Astrocyte (in vitro differentiated cells and primary cell): ENCODE data around the gene ANKS6. TPM values are rescaled to one million over a fixed set of nuclear protein-coding genes. Genes with fewer than 3 reads are reported as not detected.

ENCODE experiments used
- DNase-seq: peaks from one replicate; pipeline ENCODE4 v3.0.0-alpha.2; 2010; ENCODE audit warnings: low read depth
- FAIRE-seq: peaks from 2 replicates; lab custom pipeline; 2011; peaks lifted over from hg19 to GRCh38; lab: Jason Lieb, UNC
- H2AFZ ChIP-seq: 2 replicates; pipeline ENCODE4 v1.6.0; 2012; ENCODE audit warnings: low read depth, low read length, inconsistent platforms
- H3K27ac ChIP-seq: 2 replicates; pipeline ENCODE4 v1.5.1; 2011; ENCODE audit warnings: low read depth, low read length, inconsistent platforms
- H3K27me3 ChIP-seq: 2 replicates; pipeline ENCODE4 v1.6.0; 2011; ENCODE audit warnings: low read length, inconsistent platforms; ENCODE audit not compliant: insufficient read depth
- H3K36me3 ChIP-seq: 2 replicates; pipeline ENCODE4 v1.5.1; 2011; ENCODE audit warnings: low read length, inconsistent platforms; ENCODE audit not compliant: insufficient read depth
- H3K4me1 ChIP-seq: 2 replicates; pipeline ENCODE4 v1.5.1; 2011; ENCODE audit warnings: low read length, inconsistent platforms; ENCODE audit not compliant: insufficient read depth
- H3K4me2 ChIP-seq: 2 replicates; pipeline ENCODE4 v1.6.0; 2012; ENCODE audit warnings: low read length, inconsistent platforms
- H3K4me3 ChIP-seq: 2 replicates; pipeline ENCODE4 v1.5.1; 2011; ENCODE audit warnings: low read depth, mild to moderate bottlenecking, low read length, inconsistent platforms; ENCODE audit not compliant: insufficient read depth
- H3K79me2 ChIP-seq: 2 replicates; pipeline ENCODE4 v1.6.0; 2012; ENCODE audit warnings: mild to moderate bottlenecking, low read length, inconsistent platforms; ENCODE audit not compliant: insufficient read depth
- H3K9ac ChIP-seq: 2 replicates; pipeline ENCODE4 v1.6.0; 2012; ENCODE audit warnings: mild to moderate bottlenecking, low read length, inconsistent platforms
- H3K9me3 ChIP-seq: 2 replicates; pipeline ENCODE4 v1.5.1; 2012; ENCODE audit warnings: low read depth, mild to moderate bottlenecking, low read length, inconsistent platforms; ENCODE audit not compliant: insufficient read depth
- H4K20me1 ChIP-seq: 2 replicates; pipeline ENCODE4 v1.6.0; 2012; ENCODE audit warnings: low read length, inconsistent platforms; ENCODE audit not compliant: insufficient read depth
- H3K27ac Mint-ChIP-seq: one replicate; pipeline ENCODE4 v1.8.0; 2021; ENCODE audit warnings: mild to moderate bottlenecking, mixed read lengths; ENCODE audit not compliant: unreplicated experiment
- H3K27me3 Mint-ChIP-seq: one replicate; pipeline ENCODE4 v1.8.0; 2021; ENCODE audit warnings: low read depth, mixed read lengths; ENCODE audit not compliant: unreplicated experiment
- H3K36me3 Mint-ChIP-seq: one replicate; pipeline ENCODE4 v1.8.0; 2021; ENCODE audit warnings: low read depth, mixed read lengths; ENCODE audit not compliant: unreplicated experiment
- H3K4me1 Mint-ChIP-seq: one replicate; pipeline ENCODE4 v1.8.0; 2021; ENCODE audit warnings: low read depth, mixed read lengths; ENCODE audit not compliant: unreplicated experiment
- H3K4me3 Mint-ChIP-seq: one replicate; pipeline ENCODE4 v1.8.0; 2021; ENCODE audit warnings: mild to moderate bottlenecking, moderate library complexity, mixed read lengths; ENCODE audit not compliant: unreplicated experiment
- H3K9me3 Mint-ChIP-seq: one replicate; pipeline ENCODE4 v1.8.0; 2021; ENCODE audit warnings: mild to moderate bottlenecking, mixed read lengths; ENCODE audit not compliant: unreplicated experiment
- CTCF ChIP-seq: IDR thresholded peaks from 2 replicates; pipeline ENCODE4 v1.5.1; 2011; ENCODE audit warnings: low read depth, mild to moderate bottlenecking, inconsistent platforms, low read length, moderate library complexity; ENCODE audit not compliant: insufficient read depth
- EZH2 ChIP-seq: IDR thresholded peaks from 2 replicates; pipeline ENCODE4 v1.6.1; 2012; ENCODE audit warnings: mild to moderate bottlenecking, low read length, inconsistent platforms; ENCODE audit not compliant: insufficient read depth
- total RNA-seq: library from RNA; stranded (reverse); gene quantifications from 2 replicates; pipeline ENCODE4 v1.2.1, GENCODE V29; 2021

ANKS6 gene
- total RNA-seq, 1 donor from 2014 or later = 16.7 TPM

- H3K4me2 ChIP-seq = no peak overlapping the region
- peaks cover 3% of the 10 kb centered on the region for H3K4me1 Mint-ChIP-seq
- peaks cover 3% of the 10 kb centered on the region for H3K27me3 Mint-ChIP-seq
- no peaks in the 10 kb centered on the region for H3K79me2 ChIP-seq
- H3K27ac Mint-ChIP-seq = no peak overlapping the region
- H3K9me3 Mint-ChIP-seq = peaks cover 2% of the 10 kb centered on the region
- H4K20me1 ChIP-seq = peaks cover 3% of the 10 kb centered on the region
- no peaks in the 10 kb centered on the region for H3K9me3 ChIP-seq
- H3K4me1 ChIP-seq = no peaks in the 10 kb centered on the region
- H2AFZ ChIP-seq = no peak overlapping the region
- TF ChIP-seq EZH2 = no peak
- no peak for TF ChIP-seq CTCF
- no peak for FAIRE-seq
- H3K27ac ChIP-seq = no peak overlapping the region
- DNase-seq = no peak
- H3K27me3 ChIP-seq = no peaks in the 10 kb centered on the region
- no peak overlapping the region for H3K4me3 Mint-ChIP-seq
- no peak overlapping the region for H3K9ac ChIP-seq
- no peak overlapping the region for H3K4me3 ChIP-seq
- peaks cover 43% of the 10 kb centered on the region for H3K36me3 Mint-ChIP-seq
- H3K36me3 ChIP-seq = peaks cover 3% of the 10 kb centered on the region
Observed at GRCh38 chr9:98771209-98771874, 25.0 kb downstream of the ANKS6 start.

DNA sequence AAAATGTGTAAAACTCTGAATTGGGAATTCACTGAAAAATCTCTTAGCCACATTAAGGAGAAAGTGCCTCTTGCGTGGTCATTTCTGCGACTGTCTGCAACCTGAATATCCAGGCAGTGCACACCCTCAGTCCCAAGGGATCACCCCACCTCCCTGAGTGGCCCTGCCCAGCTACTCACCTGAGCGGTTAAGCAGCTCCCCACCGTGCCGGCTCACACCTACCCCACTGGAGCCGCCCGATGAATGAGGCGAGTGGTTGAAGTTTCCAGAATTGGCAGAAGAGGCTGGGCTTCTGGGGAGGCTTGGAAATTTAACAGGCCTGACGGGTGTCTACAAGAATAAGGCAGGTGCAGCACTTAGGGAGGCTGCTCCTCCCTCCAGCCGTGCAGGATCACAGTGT lies 25.6 kb downstream of the ANKS6 start:
- no peak overlapping the region for H3K4me3 Mint-ChIP-seq
- no peaks in the 10 kb centered on the region for H3K79me2 ChIP-seq
- H3K4me1 ChIP-seq = no peaks in the 10 kb centered on the region
- FAIRE-seq (no peak), DNase-seq (no peak)
- H3K4me2 ChIP-seq = no peak overlapping the region
- no peaks in the 10 kb centered on the region for H3K27me3 ChIP-seq
- no peak overlapping the region for H2AFZ ChIP-seq
- no peaks in the 10 kb centered on the region for H4K20me1 ChIP-seq
- H3K9ac ChIP-seq = no peak overlapping the region
- H3K27ac ChIP-seq = no peak overlapping the region
- H3K4me3 ChIP-seq = no peak overlapping the region
- peaks cover 43% of the 10 kb centered on the region for H3K36me3 Mint-ChIP-seq
- no peaks in the 10 kb centered on the region for H3K9me3 ChIP-seq
- no peak for TF ChIP-seq EZH2
- no peak for TF ChIP-seq CTCF
- H3K27ac Mint-ChIP-seq = no peak overlapping the region
- H3K4me1 Mint-ChIP-seq = peaks cover 3% of the 10 kb centered on the region
- H3K36me3 ChIP-seq = peaks cover 3% of the 10 kb centered on the region
- H3K9me3 Mint-ChIP-seq = peaks cover 2% of the 10 kb centered on the region
- peaks cover 3% of the 10 kb centered on the region for H3K27me3 Mint-ChIP-seq

DNA sequence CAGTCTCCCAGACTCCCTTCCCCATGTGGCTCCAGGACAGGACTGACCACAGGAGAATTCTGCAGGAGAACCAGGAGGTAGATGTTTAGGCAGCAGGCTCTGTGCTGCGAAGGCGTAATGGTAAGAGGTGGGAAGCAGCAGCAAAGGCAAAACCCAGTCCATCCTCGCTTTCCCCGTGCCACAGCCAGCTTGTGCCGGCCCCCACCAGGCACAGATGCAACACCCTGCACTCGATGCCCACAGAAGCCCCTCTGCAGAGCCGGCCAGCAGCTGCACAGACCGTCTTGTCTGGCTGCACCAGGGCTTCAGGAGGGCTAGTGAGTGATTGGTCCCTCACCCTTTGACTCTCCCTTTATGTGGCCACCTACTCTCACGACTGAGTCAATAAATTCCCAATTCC lies 28.0 kb downstream of the ANKS6 start:
- H3K4me3 ChIP-seq = no peak overlapping the region
- H3K4me1 ChIP-seq = no peaks in the 10 kb centered on the region
- H3K9ac ChIP-seq = no peak overlapping the region
- no peaks in the 10 kb centered on the region for H3K79me2 ChIP-seq
- H3K9me3 Mint-ChIP-seq = peaks cover 4% of the 10 kb centered on the region
- H3K4me2 ChIP-seq = no peak overlapping the region
- no peaks in the 10 kb centered on the region for H3K27me3 ChIP-seq
- no peak overlapping the region for H3K27ac Mint-ChIP-seq
- DNase-seq = no peak
- H3K27ac ChIP-seq = no peak overlapping the region
- H3K9me3 ChIP-seq = no peaks in the 10 kb centered on the region
- H3K36me3 ChIP-seq = peaks cover 3% of the 10 kb centered on the region
- H4K20me1 ChIP-seq = no peaks in the 10 kb centered on the region
- no peak overlapping the region for H2AFZ ChIP-seq
- peaks cover 39% of the 10 kb centered on the region for H3K36me3 Mint-ChIP-seq
- H3K4me1 Mint-ChIP-seq = no peaks in the 10 kb centered on the region
- no peak for FAIRE-seq
- TF ChIP-seq EZH2 = no peak
- TF ChIP-seq CTCF = no peak
- H3K4me3 Mint-ChIP-seq = no peak overlapping the region
- peaks cover 3% of the 10 kb centered on the region for H3K27me3 Mint-ChIP-seq
